Gastrocnemius medialis (tissue), 4 donors: Measurements from ENCODE around the gene TRH. TPM values are rescaled to one million over a fixed set of nuclear protein-coding genes. Genes with fewer than 3 reads are reported as not detected.

Experiments
- ATAC-seq, 2 donors: fragments of 150-250 bp; one replicate each; pipeline ENCODE4 v1.9.1; 2016
- DNase-seq, 2 donors: peaks; one replicate each; pipeline ENCODE4 v3.0.0-alpha.2; 2019
- H3K27ac ChIP-seq, 4 donors: fragments of 200-600 bp; sonication (generic); 1 replicate in 1 of 4; 2 replicates in 3 of 4; pipeline ENCODE4 v1.5.1; 2016 to 2018; ENCODE audit warnings: mild to moderate bottlenecking in 2 of 4, moderate library complexity in 1 of 4
- H3K27me3 ChIP-seq, 3 donors: fragments of 200-600 bp; sonication (generic) in 2 of 3; 1 replicate in 1 of 3; 2 replicates in 2 of 3; pipeline versions ENCODE4 v1.5.1 to v1.6.0; 2016 to 2019; ENCODE audit warnings: mild to moderate bottlenecking in 1 of 3, moderate library complexity in 1 of 3
- H3K36me3 ChIP-seq, 2 donors: fragments of 200-600 bp; sonication (generic) in 1 of 2; one replicate each; pipeline ENCODE4 v1.5.1; 2017 to 2018
- H3K4me1 ChIP-seq, 2 donors: fragments of 200-600 bp; sonication (generic) in 1 of 2; one replicate each; pipeline ENCODE4 v1.5.1; 2016 to 2017; ENCODE audit warnings: mild to moderate bottlenecking in 2 of 2
- H3K4me3 ChIP-seq, 4 donors: fragments of 200-600 bp; sonication (generic) in 3 of 4; 1 replicate in 1 of 4; 2 replicates in 3 of 4; pipeline ENCODE4 v1.5.1; 2016 to 2019; ENCODE audit warnings: mild to moderate bottlenecking in 2 of 4
- H3K9me3 ChIP-seq, 3 donors: fragments of 200-600 bp; sonication (generic) in 2 of 3; 1 replicate in 1 of 3; 2 replicates in 2 of 3; pipeline ENCODE4 v1.5.1; 2016 to 2019
- CTCF ChIP-seq, 5 experiments: fragments of 450-650 bp in 3 of 5; fragments of 200-600 bp in 2 of 5; sonication (generic) in 2 of 5; IDR thresholded peaks in 4 of 5; conservative IDR thresholded peaks in 1 of 5; 1 replicate in 4 of 5; 2 replicates in 1 of 5; pipeline ENCODE4 v1.5.1; 2016 to 2019; ENCODE audit warnings: antibody characterized with exemption in 5 of 5, mild to moderate bottlenecking in 3 of 5, moderate library complexity in 3 of 5
- POLR2A ChIP-seq, 2 donors: fragments of 450-650 bp; IDR thresholded peaks; one replicate each; pipeline ENCODE4 v1.6.1; 2017; ENCODE audit warnings: antibody characterized with exemption in 2 of 2, mild to moderate bottlenecking in 2 of 2, moderate library complexity in 2 of 2
- in situ Hi-C, 4 donors: fragments of 200-750 bp; cut with MboI; loops; one replicate each; pipeline versions ENCODE4 v1.15.0 to v1.8.0; 2017; ENCODE audit warnings: low sequenced_read_pairs in 4 of 4
- intact Hi-C: fragments of 100-400 bp; cut with DNase I; formaldehyde crosslinking; loops from one replicate; pipeline ENCODE4 v1.15.1; 2023; ENCODE audit warnings: low total_unique reads
- total RNA-seq, 4 donors: library from RNA; depleted of rRNA; stranded (reverse); fragments of >200 nt; gene quantifications; one replicate each; pipeline versions ENCODE4 v1.1.0 to v1.2.3, GENCODE V29; 2016

The TRH gene
- total RNA-seq, 4 donors from 2014 or later, result not detected

GRCh38 chr3:129934234-129935123, 40.0 kb upstream of the TRH start:
- ATAC-seq, result peak; percentile 18 to 49
- Histone ChIP-seq H3K27me3 (no peaks in the 10 kb centered on the region), H3K36me3 (no peaks in the 10 kb centered on the region), H3K4me3 (peak overlapping the region; percentile 11 to 53 (median 23)), H3K4me1 (peaks cover 0 to 3% of the 10 kb centered on the region in 2 donors), H3K9me3 (no peaks in the 10 kb centered on the region), H3K27ac (no peak overlapping the region)
- intact Hi-C loops, result loop anchor here (1.0 to 5.0 kb wide), 5 partner anchors 110 to 552 kb away; no protein-coding TSS in a partner anchor
- TF ChIP-seq CTCF (IDR thresholded peaks at IDR 0.05 in 4 of 5, conservative IDR thresholded peaks at IDR 0.05 in 1 of 5) (peak; percentile 70 to 91 (median 87)), POLR2A (IDR thresholded peaks at IDR 0.05) (no peak)
- no peak for DNase-seq
- in situ Hi-C loops, result loop anchor here (5.0 to 25.0 kb wide), 4 partner anchors 280 to 447 kb away; no protein-coding TSS in a partner anchor

GRCh38 chr3:129936757-129937156, 37.8 kb upstream of the TRH start:
- intact Hi-C loops, result no loop called here
- Histone ChIP-seq H3K4me1 (peaks cover 0 to 3% of the 10 kb centered on the region in 2 donors), H3K36me3 (no peaks in the 10 kb centered on the region), H3K27me3 (no peaks in the 10 kb centered on the region), H3K9me3 (no peaks in the 10 kb centered on the region), H3K4me3 (peak overlapping the region; percentile 48 to 61 (median 51)), H3K27ac (peak overlapping the region; percentile 45 to 61 (median 50))
- DNase-seq (peak; percentile 11 to 39), ATAC-seq (peak; percentile 88 to 90)
- TF ChIP-seq CTCF (IDR thresholded peaks at IDR 0.05 in 4 of 5, conservative IDR thresholded peaks at IDR 0.05 in 1 of 5), result no peak
- TF ChIP-seq POLR2A (IDR thresholded peaks at IDR 0.05), result no peak
- in situ Hi-C loops, result loop anchor here (10.0 to 25.0 kb wide), 3 partner anchors 282 to 449 kb away; no protein-coding TSS in a partner anchor

- ATAC-seq (no peak), DNase-seq (no peak)
- Histone ChIP-seq H3K27me3 (no peaks in the 10 kb centered on the region), H3K36me3 (no peaks in the 10 kb centered on the region), H3K4me3 (no peak overlapping the region), H3K27ac (no peak overlapping the region), H3K4me1 (peaks cover 0 to 3% of the 10 kb centered on the region in 2 donors), H3K9me3 (no peaks in the 10 kb centered on the region)
- intact Hi-C loops, result no loop called here
- no peak for TF ChIP-seq CTCF (IDR thresholded peaks at IDR 0.05 in 4 of 5, conservative IDR thresholded peaks at IDR 0.05 in 1 of 5)
- TF ChIP-seq POLR2A (IDR thresholded peaks at IDR 0.05), result no peak
- in situ Hi-C loops, result loop anchor here (10.0 to 25.0 kb wide), 3 partner anchors 283 to 450 kb away; no protein-coding TSS in a partner anchor
Observed at GRCh38 chr3:129937717-129938116, 36.8 kb upstream of the TRH start.

GRCh38 chr3:129938140-129938930, 36.2 kb upstream of the TRH start:
- no peak overlapping the region for H3K27ac ChIP-seq
- DNase-seq, result no peak
- intact Hi-C loops (no loop called here), in situ Hi-C loops (loop anchor here (10.0 to 25.0 kb wide), 3 partner anchors 284 to 451 kb away; no protein-coding TSS in a partner anchor)
- H3K36me3 ChIP-seq, result no peaks in the 10 kb centered on the region
- peaks cover 0 to 3% of the 10 kb centered on the region in 2 donors for H3K4me1 ChIP-seq
- H3K9me3 ChIP-seq, result no peaks in the 10 kb centered on the region
- no peak for ATAC-seq
- no peaks in the 10 kb centered on the region for H3K27me3 ChIP-seq
- H3K4me3 ChIP-seq, result no peak overlapping the region
- TF ChIP-seq CTCF (IDR thresholded peaks at IDR 0.05 in 4 of 5, conservative IDR thresholded peaks at IDR 0.05 in 1 of 5) (no peak), POLR2A (IDR thresholded peaks at IDR 0.05) (no peak)
